Measurements from ENCODE around the gene SMU1. TPM values are rescaled to one million over a fixed set of nuclear protein-coding genes. Genes with fewer than 3 reads are reported as not detected.

The SMU1 gene
- total and polyA plus RNA-seq, 2 donors (not counting 1 experiment from before 2014, with no cell fraction given): 19.1 to 31.0 TPM

DNA sequence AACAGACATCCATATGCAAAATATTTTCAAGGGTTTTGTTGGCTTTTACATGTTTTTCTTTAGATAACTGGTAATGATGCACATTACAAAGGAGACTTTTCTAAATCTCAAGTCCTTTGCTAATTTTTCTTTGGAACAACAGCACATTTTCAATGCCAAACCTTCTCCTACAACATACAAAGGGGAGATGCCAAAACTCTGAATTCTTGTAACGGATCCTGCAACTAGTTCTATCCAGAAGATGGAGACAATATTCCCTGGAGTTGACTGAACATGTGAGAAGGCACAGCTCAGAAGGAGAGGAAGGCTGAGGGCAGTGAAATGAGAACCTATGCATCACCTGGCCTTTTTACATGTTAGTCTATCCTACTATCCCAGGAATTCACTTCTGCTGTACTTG lies 30.4 kb downstream of the SMU1 start:
- H3K27ac ChIP-seq (ENCODE audit: insufficient read depth, low read length): no peak overlapping the region
- H2AFZ ChIP-seq (ENCODE audit: low read length): no peak overlapping the region
- TF ChIP-seq, protein P1, sequence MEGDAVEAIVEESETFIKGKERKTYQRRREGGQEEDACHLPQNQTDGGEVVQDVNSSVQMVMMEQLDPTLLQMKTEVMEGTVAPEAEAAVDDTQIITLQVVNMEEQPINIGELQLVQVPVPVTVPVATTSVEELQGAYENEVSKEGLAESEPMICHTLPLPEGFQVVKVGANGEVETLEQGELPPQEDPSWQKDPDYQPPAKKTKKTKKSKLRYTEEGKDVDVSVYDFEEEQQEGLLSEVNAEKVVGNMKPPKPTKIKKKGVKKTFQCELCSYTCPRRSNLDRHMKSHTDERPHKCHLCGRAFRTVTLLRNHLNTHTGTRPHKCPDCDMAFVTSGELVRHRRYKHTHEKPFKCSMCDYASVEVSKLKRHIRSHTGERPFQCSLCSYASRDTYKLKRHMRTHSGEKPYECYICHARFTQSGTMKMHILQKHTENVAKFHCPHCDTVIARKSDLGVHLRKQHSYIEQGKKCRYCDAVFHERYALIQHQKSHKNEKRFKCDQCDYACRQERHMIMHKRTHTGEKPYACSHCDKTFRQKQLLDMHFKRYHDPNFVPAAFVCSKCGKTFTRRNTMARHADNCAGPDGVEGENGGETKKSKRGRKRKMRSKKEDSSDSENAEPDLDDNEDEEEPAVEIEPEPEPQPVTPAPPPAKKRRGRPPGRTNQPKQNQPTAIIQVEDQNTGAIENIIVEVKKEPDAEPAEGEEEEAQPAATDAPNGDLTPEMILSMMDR (conservative IDR thresholded peaks at IDR 0.05 in 1 of 2, IDR thresholded peaks at IDR 0.05 in 1 of 2; ENCODE audit: low read depth in 1 of 2, low read length in 2 of 2): no peak
- no peak for TF ChIP-seq EZH2 (IDR thresholded peaks at IDR 0.05; ENCODE audit: low read length, missing control alignments)
- no peak overlapping the region for H3K4me2 ChIP-seq (ENCODE audit: extremely low read depth, insufficient read depth, low read length)
- H3K36me3 ChIP-seq (ENCODE audit: control insufficient read depth, insufficient read depth, low read length): peaks cover 1% of the 10 kb centered on the region
- no peak overlapping the region for H3K9ac ChIP-seq (ENCODE audit: insufficient read depth, low read length)
- no peaks in the 10 kb centered on the region for H3K27me3 ChIP-seq (ENCODE audit: control insufficient read depth, insufficient read depth, low read length)
- no peaks in the 10 kb centered on the region for H3K9me3 ChIP-seq (ENCODE audit: control insufficient read depth, insufficient read depth, low read depth, low read length)
- no peaks in the 10 kb centered on the region for H3K79me2 ChIP-seq (ENCODE audit: control insufficient read depth, insufficient read depth, low read length)
- no peak overlapping the region for H3K4me3 ChIP-seq (replicated peaks in 1 of 4; ENCODE audit: control extremely low read depth in 1 of 4, insufficient read depth in 1 of 4, low read depth in 3 of 4, low read length in 4 of 4)
- no peaks in the 10 kb centered on the region for H4K20me1 ChIP-seq (ENCODE audit: control insufficient read depth, extremely low read depth, insufficient read depth, low read length)
- H3K4me1 ChIP-seq (ENCODE audit: control insufficient read depth, extremely low read depth, insufficient read depth, low read length): peaks cover 7% of the 10 kb centered on the region
- no peak for DNase-seq (ENCODE audit: low read depth in 2 of 2)

DNA sequence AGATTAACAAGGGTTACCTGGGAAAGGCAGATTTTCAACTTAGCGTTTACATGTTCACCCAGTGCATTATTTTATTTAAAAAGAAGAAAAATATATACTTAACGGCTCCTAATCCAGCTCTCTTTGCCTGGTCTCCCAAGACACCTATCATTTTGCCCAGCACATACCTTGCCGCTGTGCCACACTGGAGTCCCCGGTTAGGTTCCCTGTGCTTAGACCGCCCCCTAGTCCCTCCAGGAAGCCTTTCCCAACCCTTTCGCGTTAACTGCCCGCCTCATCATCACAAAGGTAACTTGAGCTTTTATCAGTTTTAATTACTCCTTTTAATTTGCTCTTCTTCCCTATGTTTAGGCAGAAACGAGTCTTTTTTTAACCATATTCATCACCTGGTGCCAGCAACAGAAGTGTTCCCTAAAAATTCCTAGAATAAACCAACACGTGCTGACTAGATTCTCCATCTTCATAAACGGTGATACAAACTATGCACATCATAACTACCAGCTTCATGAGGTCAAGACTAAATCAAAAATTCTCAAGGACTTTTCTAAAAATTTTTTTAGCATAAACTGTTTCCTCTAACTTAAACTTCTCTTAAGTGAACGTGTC lies 31.7 kb downstream of the SMU1 start:
- Histone ChIP-seq H3K27ac (ENCODE audit: insufficient read depth, low read length) (peak overlapping the region; percentile 87), H3K36me3 (ENCODE audit: control insufficient read depth, insufficient read depth, low read length) (peaks cover 6% of the 10 kb centered on the region), H3K9ac (ENCODE audit: insufficient read depth, low read length) (peak overlapping the region; percentile 72), H3K4me3 (replicated peaks in 1 of 4; ENCODE audit: control extremely low read depth in 1 of 4, insufficient read depth in 1 of 4, low read depth in 3 of 4, low read length in 4 of 4) (peak overlapping the region; percentile 43 to 65 (median 48)), H3K4me2 (ENCODE audit: extremely low read depth, insufficient read depth, low read length) (peak overlapping the region; percentile 86), H4K20me1 (ENCODE audit: control insufficient read depth, extremely low read depth, insufficient read depth, low read length) (no peaks in the 10 kb centered on the region), H3K27me3 (ENCODE audit: control insufficient read depth, insufficient read depth, low read length) (no peaks in the 10 kb centered on the region), H2AFZ (ENCODE audit: low read length) (no peak overlapping the region), H3K79me2 (ENCODE audit: control insufficient read depth, insufficient read depth, low read length) (no peaks in the 10 kb centered on the region), H3K4me1 (ENCODE audit: control insufficient read depth, extremely low read depth, insufficient read depth, low read length) (peaks cover 7% of the 10 kb centered on the region), H3K9me3 (ENCODE audit: control insufficient read depth, insufficient read depth, low read depth, low read length) (no peaks in the 10 kb centered on the region)
- TF ChIP-seq, protein P1 (conservative IDR thresholded peaks at IDR 0.05 in 1 of 2, IDR thresholded peaks at IDR 0.05 in 1 of 2; ENCODE audit: low read depth in 1 of 2, low read length in 2 of 2): peak; percentile 19 to 31
- TF ChIP-seq EZH2 (IDR thresholded peaks at IDR 0.05; ENCODE audit: low read length, missing control alignments): no peak
- DNase-seq (ENCODE audit: low read depth in 2 of 2): peak; percentile 22 to 28

DNA sequence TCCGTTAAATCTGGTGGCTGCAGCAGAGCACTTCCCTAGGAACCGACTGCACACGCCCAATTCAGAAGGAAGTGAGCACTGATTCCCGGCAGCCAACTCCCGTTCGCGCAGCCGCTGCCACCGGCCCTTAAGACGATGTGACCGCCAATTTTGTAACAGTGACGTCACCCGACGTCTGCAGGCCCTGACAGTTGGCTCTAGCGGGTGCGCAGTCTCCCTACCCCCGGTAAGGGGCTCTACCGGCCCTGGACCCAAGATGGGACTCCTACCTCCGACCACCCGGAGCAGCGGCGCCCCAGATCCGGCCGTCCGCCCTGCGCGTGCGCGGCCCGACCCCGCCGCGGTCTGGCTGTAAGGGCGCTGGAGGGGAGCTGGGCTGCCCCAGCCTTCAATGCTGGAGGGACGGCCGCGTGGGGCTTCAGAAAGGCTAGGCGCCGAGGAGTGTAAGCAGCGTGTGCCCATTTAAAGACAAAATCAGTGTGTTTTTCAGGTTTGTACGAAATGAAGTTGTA lies 32.3 kb downstream of the SMU1 start:
- H3K36me3 ChIP-seq (ENCODE audit: control insufficient read depth, insufficient read depth, low read length): peaks cover 6% of the 10 kb centered on the region
- peak overlapping the region; percentile 58 for H2AFZ ChIP-seq (ENCODE audit: low read length)
- no peaks in the 10 kb centered on the region for H3K79me2 ChIP-seq (ENCODE audit: control insufficient read depth, insufficient read depth, low read length)
- no peaks in the 10 kb centered on the region for H4K20me1 ChIP-seq (ENCODE audit: control insufficient read depth, extremely low read depth, insufficient read depth, low read length)
- peak overlapping the region; percentile 86 for H3K4me2 ChIP-seq (ENCODE audit: extremely low read depth, insufficient read depth, low read length)
- peak overlapping the region; percentile 87 for H3K27ac ChIP-seq (ENCODE audit: insufficient read depth, low read length)
- peak overlapping the region; percentile 72 for H3K9ac ChIP-seq (ENCODE audit: insufficient read depth, low read length)
- no peaks in the 10 kb centered on the region for H3K27me3 ChIP-seq (ENCODE audit: control insufficient read depth, insufficient read depth, low read length)
- H3K9me3 ChIP-seq (ENCODE audit: control insufficient read depth, insufficient read depth, low read depth, low read length): no peaks in the 10 kb centered on the region
- peak; percentile 93 to 95 for DNase-seq (ENCODE audit: low read depth in 2 of 2)
- TF ChIP-seq EZH2 (IDR thresholded peaks at IDR 0.05; ENCODE audit: low read length, missing control alignments): no peak
- TF ChIP-seq, protein P1 (conservative IDR thresholded peaks at IDR 0.05 in 1 of 2, IDR thresholded peaks at IDR 0.05 in 1 of 2; ENCODE audit: low read depth in 1 of 2, low read length in 2 of 2): no peak
- peaks cover 7% of the 10 kb centered on the region for H3K4me1 ChIP-seq (ENCODE audit: control insufficient read depth, extremely low read depth, insufficient read depth, low read length)
- H3K4me3 ChIP-seq (replicated peaks in 1 of 4; ENCODE audit: control extremely low read depth in 1 of 4, insufficient read depth in 1 of 4, low read depth in 3 of 4, low read length in 4 of 4): peak overlapping the region; percentile 47 to 72 (median 56)
